Osteocyte (in vitro differentiated cells): ENCODE measurements around the gene B3GNT7. TPM values are rescaled to one million over a fixed set of nuclear protein-coding genes. Genes with fewer than 3 reads are reported as not detected.

Experiments used
- DNase-seq: peaks from one replicate; pipeline ENCODE4 v3.0.0; 2021; ENCODE audit warnings: mixed read lengths; ENCODE audit not compliant: unreplicated experiment; ENCODE audit errors: extremely low spot score
- H3K27ac Mint-ChIP-seq: one replicate; pipeline ENCODE4 v1.8.0; 2021; ENCODE audit warnings: mild to moderate bottlenecking, mixed read lengths; ENCODE audit not compliant: unreplicated experiment
- H3K27me3 Mint-ChIP-seq: one replicate; pipeline ENCODE4 v1.8.0; 2021; ENCODE audit warnings: mixed read lengths; ENCODE audit not compliant: unreplicated experiment
- H3K36me3 Mint-ChIP-seq: one replicate; pipeline ENCODE4 v1.8.0; 2021; ENCODE audit warnings: mixed read lengths; ENCODE audit not compliant: unreplicated experiment
- H3K4me1 Mint-ChIP-seq: one replicate; pipeline ENCODE4 v1.8.0; 2021; ENCODE audit warnings: mixed read lengths; ENCODE audit not compliant: unreplicated experiment
- H3K4me3 Mint-ChIP-seq: one replicate; pipeline ENCODE4 v1.8.0; 2021; ENCODE audit warnings: mild to moderate bottlenecking, moderate library complexity, mixed read lengths; ENCODE audit not compliant: unreplicated experiment
- H3K9me3 Mint-ChIP-seq: one replicate; pipeline ENCODE4 v1.8.0; 2021; ENCODE audit warnings: mixed read lengths; ENCODE audit not compliant: unreplicated experiment
- CTCF ChIP-seq: fragments of 200-600 bp; sonication (generic); IDR thresholded peaks from 2 replicates; pipeline ENCODE4 v1.5.0; 2021; ENCODE audit warnings: antibody characterized with exemption, mild to moderate bottlenecking, moderate library complexity
- total RNA-seq: library from RNA; stranded (reverse); gene quantifications from 2 replicates; pipeline ENCODE4 v1.2.1, GENCODE V29; 2021

B3GNT7 gene
- total RNA-seq, 1 donor from 2014 or later = 1.1 TPM

GRCh38 chr2:231411831-231412617 lies 16.5 kb downstream of the B3GNT7 start:
- Mint-ChIP-seq H3K27ac (no peak overlapping the region), H3K4me1 (peaks cover 24% of the 10 kb centered on the region), H3K4me3 (peak overlapping the region; percentile 68), H3K9me3 (peaks cover 4% of the 10 kb centered on the region), H3K36me3 (no peaks in the 10 kb centered on the region), H3K27me3 (no peaks in the 10 kb centered on the region)
- peak; percentile 93 for TF ChIP-seq CTCF
- peak; percentile 95 for DNase-seq

- Mint-ChIP-seq H3K36me3 (no peaks in the 10 kb centered on the region), H3K4me1 (peaks cover 24% of the 10 kb centered on the region), H3K4me3 (peak overlapping the region; percentile 68), H3K9me3 (peaks cover 4% of the 10 kb centered on the region), H3K27ac (no peak overlapping the region), H3K27me3 (no peaks in the 10 kb centered on the region)
- no peak for DNase-seq
- no peak for TF ChIP-seq CTCF
These were observed 17.1 kb downstream of the B3GNT7 start for GRCh38 chr2:231412618-231412963.

- peaks cover 24% of the 10 kb centered on the region for H3K4me1 Mint-ChIP-seq
- no peaks in the 10 kb centered on the region for H3K36me3 Mint-ChIP-seq
- no peaks in the 10 kb centered on the region for H3K27me3 Mint-ChIP-seq
- no peak overlapping the region for H3K27ac Mint-ChIP-seq
- no peak for DNase-seq
- H3K4me3 Mint-ChIP-seq = no peak overlapping the region
- peaks cover 4% of the 10 kb centered on the region for H3K9me3 Mint-ChIP-seq
- TF ChIP-seq CTCF = no peak
These were observed 17.9 kb downstream of the B3GNT7 start for GRCh38 chr2:231413456-231413855.

- Mint-ChIP-seq H3K4me3 (no peak overlapping the region), H3K27me3 (no peaks in the 10 kb centered on the region), H3K36me3 (no peaks in the 10 kb centered on the region), H3K9me3 (peaks cover 4% of the 10 kb centered on the region), H3K4me1 (peaks cover 24% of the 10 kb centered on the region), H3K27ac (no peak overlapping the region)
- DNase-seq = no peak
- no peak for TF ChIP-seq CTCF
These were observed 18.5 kb downstream of the B3GNT7 start for GRCh38 chr2:231413921-231414476.

- Mint-ChIP-seq H3K27me3 (no peaks in the 10 kb centered on the region), H3K9me3 (peaks cover 4% of the 10 kb centered on the region), H3K27ac (no peak overlapping the region), H3K36me3 (no peaks in the 10 kb centered on the region), H3K4me1 (peaks cover 24% of the 10 kb centered on the region), H3K4me3 (no peak overlapping the region)
- TF ChIP-seq CTCF = no peak
- no peak for DNase-seq
These were observed 19.5 kb downstream of the B3GNT7 start for GRCh38 chr2:231415029-231415428.
